ENCODE measurements around the gene HFM1.

DNA sequence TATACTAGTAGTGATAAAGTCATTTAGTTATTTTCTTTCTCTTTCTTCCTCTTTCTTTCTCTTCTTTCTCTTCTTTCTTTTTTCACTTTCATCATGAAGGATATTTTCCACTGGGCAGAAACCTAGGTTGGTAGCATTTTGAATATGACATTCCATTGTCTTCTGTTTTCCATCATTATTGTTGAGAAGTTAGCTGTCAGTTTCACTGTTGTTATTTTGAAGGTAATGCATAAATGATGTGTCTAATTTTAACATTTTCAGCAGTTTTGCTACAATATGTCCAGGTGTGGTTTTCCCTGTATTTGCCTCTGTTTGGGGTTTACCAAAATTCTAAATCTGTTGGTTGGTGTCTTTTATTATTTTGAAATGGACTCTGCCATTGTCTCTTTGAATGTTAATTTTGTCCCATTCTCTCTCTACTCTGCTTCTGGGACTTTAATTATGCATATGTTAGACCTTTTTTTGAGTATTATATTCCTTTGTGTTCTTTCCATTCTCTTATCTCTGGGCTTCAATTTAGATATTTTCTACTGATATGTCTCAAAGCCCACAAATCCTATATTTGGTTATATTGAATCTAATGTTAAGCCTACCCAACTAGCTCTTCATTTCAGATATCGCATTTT is 96.7 kb downstream of the HFM1 start:
- TF ChIP-seq NFIC (IDR thresholded peaks at IDR 0.05) (no peak), CREB1 (IDR thresholded peaks at IDR 0.05; ENCODE audit: low read depth) (no peak), CEBPB (IDR thresholded peaks at IDR 0.05) (no peak), REST (IDR thresholded peaks at IDR 0.05; ENCODE audit: low read depth) (no peak)
